Activated CD4-positive, CD25-positive, alpha-beta regulatory T cell treated with anti-CD3 and anti-CD28 coated beads, Interleukin-2, amount 50 U/mL, for 72 hours (primary cell): ENCODE data around the gene DRAXIN.
A peak's percentile ranks its signal among the peaks of the same experiment; 100 is the strongest.

Experiments used
- DNase-seq: peaks from one replicate; pipeline ENCODE4 v3.0.0; 2021

The DRAXIN gene, protein sequence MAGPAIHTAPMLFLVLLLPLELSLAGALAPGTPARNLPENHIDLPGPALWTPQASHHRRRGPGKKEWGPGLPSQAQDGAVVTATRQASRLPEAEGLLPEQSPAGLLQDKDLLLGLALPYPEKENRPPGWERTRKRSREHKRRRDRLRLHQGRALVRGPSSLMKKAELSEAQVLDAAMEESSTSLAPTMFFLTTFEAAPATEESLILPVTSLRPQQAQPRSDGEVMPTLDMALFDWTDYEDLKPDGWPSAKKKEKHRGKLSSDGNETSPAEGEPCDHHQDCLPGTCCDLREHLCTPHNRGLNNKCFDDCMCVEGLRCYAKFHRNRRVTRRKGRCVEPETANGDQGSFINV

DNA sequence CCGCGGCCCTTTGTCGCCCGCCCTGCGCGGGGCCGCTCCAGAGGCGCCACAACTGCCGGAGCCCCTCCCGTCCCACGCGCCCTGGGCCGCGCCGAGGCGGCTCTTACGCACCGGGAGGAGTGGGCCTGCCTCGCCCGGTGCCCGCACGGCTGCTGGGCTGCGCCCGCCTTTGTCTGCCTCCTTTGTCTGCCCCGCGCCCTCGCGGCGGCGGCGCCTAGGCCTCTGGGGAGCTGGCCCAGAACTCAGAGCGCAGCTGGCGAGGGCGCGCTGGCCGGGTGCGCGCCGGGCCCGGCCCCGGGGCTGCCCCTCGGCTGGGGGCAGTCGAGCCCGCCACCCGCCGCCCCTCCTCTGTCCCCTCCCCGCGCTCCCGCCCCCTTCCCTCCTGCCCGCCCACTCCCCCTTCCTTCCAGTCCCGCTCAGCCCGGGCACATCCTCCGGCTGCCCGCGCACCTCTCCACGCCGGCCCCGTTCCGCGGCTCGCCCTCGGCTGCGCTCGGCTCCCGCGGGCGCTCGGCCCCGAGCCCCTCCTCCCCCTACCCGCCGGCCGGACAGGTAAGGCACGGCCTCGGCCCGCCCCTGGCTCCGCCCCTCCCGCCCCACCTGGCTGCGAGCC, at the start of gene DRAXIN:
DRAXIN (plus strand) TSS at position 409 of the 613 bp plus-strand sequence. CDS start 14,549 bp downstream, outside the sequence.
- DNase-seq: no peak

DNA sequence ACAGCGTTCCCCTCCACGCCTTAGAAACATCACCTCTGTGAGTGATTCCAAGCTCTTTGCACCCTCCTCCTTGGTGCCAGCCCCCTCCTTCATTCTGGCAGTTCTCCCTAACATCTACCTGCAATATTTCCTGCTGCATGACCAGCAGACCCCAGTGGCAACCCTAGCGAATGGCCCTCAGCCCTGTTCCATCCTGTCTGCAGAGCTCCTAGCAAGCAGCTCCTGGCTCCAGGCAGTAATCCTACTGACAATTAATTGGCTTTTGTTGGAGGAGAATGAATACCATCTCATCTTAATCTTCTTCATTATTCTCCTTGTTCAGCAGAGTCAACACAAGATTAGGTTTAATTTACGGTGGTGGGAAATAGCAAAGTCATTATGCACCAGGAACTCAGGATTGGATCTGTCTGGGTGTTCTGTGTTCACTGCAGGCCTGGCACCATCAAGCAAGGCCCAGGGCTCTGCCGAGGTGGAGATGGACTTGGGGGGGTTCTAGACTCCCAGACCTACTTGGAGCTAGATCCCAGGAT, 49.7 kb upstream of the DRAXIN start:
- no peak for DNase-seq

DNA sequence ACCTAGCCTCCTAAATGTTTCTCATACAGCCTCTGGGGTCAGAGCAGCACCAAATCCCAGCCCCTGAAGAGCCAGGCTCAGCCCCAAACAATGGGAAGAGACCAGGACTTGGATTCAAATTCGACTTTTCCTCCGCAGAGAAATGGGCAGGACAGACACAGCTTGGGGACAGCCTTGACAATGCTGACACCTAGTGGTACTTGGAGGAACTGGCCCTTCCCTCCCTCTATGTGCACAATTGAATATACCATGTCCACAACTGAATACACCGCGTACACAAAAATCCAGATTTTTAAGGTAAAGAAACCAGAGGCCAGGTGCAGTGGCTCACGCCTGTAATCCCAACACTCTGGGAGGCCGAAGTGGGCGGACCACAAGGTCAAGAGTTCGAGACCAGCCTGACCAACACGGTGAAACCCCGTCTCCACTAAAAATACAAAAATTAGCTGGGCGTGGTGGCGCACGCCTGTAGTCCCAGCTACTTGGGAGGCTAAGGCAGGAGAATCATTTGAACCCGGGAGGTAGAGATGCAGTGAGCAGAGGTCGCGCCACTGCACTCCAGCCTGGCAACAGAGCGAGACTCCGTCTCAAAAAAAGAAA, 49.0 kb upstream of the DRAXIN start:
- peak; percentile 70 for DNase-seq

DNA sequence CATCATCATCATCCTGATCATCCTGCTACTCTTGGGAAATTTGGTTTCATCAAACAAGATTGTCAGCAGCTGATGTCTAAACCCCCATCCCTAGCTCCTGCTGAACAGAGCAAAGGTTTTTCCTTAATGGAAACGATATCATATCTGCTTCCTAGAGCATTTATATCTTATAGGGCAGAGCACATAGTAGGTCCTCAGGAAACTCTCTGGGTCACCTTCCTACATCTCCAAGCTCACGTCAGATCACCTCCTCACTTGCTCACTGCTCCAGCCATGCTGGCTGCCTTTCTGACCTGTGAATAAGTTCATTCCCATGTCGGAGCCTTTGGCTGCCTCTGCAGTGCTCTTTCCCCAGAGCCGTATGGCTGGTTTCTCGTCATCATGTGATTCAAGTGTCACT, 47.7 kb upstream of the DRAXIN start:
- DNase-seq: no peak

DNA sequence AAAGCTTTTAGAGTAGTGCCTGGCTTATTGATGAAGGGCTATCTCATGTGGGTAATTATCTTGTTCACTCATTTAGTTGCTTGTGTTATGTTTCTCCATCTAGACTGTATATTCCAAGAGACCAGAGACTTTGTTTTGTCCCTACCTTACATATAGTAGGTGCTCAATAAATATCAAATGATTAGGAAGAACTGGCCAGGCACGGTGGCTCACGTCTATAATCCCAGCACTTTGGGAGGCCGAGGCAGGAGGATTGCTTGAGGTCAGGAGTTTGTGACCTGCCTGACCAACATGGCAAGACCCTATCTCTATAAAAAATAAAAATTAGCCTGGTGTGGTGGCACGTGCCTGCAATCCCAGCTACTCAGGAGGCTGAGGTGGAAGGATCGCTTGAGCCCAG, 46.2 kb upstream of the DRAXIN start:
- no peak for DNase-seq

DNA sequence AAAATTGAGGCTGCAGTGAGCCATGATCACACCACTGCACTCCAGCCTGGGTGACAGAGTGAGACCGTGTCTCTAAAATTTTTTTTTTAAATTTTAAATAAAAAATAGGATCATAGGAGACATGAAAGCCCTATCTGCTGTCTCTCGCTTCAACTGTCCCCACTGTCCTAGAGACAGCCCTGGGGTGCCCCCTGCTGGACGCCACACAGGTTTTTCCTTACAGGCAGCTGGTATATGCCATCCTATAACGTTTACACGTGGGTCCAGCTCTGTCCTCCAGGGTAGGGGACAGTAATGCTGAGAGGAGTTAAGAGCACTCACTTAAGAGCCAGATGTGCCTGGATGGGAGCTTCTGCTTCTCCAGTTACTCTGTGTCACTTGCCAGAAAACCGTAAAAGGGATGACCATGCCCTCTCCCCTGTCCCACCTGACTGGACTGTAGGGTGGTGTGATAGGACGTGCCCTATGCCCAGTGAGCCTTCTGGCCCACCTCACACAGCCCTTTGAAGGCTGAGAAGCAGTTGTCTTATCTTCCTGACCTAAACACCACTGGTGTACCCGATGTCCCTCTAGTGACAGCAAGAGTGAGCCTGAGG, 45.7 kb upstream of the DRAXIN start:
- peak; percentile 82 for DNase-seq

DNA sequence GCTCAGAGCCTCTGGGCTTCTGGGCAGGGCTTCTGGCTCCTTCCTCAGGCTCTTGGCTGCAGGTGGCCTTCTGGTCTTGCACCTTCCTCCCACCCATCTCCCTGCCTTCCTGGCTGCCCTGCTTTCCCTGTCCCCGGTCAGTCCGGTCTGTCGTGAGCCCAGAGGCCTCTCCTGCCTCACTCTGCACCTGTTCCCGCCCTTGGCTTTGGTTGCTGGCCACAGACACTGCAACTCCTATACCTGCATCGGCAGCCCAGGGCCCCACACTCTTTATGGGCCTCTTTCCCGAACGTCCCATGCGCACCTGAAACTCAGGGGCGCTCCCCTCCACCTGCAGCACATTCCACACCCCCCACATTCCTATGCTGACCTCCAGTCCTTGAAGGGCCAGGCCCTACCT, 45.2 kb upstream of the DRAXIN start:
- no peak for DNase-seq

DNA sequence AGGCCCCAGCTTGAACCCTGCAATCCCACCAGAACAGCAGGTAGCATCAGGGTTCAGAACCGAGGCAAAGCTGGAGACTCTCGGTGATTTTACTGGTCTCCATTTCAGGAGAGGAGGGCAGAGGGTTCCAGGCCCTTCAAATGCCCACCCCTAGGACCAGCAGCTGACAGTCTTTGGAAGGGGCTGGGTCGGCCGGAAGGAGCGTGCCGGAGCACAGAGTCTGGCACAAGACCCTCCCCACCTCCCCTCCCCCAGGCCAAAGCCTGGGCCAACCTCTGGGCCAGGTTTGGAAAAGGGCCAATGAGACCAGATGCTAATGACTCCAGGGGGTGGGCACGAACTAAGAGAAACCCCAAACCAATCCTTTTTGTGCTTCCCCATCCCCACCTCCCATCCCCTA, 44.2 kb upstream of the DRAXIN start:
- DNase-seq: no peak

DNA sequence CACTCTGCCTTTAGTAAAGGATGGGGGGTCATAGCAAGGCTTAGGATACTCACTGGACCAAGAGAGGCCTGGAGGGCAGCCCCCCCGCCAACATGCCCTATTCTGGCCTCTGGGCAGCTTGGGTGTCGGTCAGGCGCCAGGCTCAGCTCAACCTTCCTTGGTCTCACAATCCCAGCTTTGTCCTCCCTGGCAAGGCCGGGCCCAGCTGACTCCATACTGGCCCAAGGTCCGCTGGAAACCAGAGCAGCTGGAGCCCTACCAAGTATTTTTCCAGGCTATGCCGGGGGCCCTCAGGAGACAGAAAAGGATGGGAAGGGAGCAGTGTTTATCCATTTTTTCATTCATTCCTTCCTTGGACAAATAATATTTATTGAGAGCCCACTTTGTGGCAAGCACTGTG, 43.5 kb upstream of the DRAXIN start:
- no peak for DNase-seq

DNA sequence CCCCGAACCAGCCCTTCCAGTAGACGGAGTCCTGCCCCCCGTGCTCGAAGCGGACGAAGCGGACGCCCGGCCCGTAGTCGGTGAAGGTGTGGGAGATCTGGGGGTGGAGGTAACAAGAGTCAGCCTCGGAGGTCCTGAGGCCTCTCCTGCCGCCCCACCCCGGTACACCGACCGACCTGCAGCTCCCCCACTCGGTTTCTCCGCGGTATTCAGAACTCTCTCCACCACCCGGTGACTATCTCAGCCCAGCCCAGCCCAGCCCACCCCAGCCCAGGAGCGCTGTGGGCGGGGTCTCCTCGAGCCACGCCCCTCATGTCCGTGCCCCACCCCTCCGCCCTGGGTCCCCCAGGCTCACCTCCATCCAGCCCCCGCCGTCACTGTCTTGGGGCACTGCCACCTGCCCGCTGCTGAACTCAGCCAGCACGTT, 42.8 kb upstream of the DRAXIN start:
- peak; percentile 49 for DNase-seq

DNA sequence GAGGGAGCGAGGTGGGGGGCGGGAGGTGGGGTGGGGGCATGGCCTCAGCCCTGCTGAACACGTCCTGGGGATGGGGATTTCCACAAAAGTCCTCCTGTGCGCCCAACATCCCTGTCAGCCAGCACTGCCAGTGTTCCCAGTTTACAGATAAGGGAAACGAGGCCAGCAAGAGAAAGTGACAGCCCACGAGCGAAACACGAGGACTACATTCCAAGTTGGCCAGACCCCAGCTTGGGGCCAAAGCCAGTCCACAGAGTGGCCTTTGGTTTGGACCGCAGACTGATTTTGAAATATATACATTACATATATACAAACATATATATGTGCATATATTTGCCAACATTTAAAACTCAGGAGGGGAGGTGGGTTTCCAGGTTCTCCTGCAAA, 42.3 kb upstream of the DRAXIN start:
- DNase-seq: no peak

DNA sequence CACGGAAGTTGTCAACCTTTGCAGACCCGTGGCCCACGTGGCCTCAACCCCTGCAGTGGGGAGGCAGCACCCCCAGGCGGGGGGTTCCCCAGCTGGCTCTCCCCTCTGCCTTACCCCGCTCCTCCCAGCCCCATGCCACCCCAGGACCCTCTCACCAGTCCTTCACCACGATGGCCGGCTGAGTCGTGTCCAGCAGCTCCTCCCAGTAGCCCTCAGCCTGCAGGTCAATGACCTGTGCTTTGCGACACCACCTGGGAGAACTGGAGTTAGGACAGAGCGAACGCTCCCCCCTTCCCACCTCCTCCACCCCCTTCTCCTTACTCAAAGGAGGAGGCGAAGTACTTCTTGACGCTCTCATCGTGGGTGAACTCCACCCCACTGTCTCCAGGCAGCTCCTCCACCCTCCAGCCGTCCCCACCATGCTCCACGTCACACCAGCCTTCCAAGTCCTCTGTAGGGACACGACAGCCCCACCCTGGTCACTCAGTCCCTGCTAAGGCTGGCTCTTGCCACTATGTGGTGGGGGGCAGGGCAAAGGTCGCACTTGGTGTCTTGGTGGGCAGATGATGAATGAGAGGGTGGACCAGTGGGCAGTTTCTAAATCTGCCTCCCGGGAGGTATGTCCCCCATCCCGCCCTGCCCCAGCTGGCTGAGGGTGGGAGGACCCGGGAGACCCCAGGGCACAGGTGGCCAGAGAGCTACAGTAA, 41.7 kb upstream of the DRAXIN start:
- DNase-seq: no peak

DNA sequence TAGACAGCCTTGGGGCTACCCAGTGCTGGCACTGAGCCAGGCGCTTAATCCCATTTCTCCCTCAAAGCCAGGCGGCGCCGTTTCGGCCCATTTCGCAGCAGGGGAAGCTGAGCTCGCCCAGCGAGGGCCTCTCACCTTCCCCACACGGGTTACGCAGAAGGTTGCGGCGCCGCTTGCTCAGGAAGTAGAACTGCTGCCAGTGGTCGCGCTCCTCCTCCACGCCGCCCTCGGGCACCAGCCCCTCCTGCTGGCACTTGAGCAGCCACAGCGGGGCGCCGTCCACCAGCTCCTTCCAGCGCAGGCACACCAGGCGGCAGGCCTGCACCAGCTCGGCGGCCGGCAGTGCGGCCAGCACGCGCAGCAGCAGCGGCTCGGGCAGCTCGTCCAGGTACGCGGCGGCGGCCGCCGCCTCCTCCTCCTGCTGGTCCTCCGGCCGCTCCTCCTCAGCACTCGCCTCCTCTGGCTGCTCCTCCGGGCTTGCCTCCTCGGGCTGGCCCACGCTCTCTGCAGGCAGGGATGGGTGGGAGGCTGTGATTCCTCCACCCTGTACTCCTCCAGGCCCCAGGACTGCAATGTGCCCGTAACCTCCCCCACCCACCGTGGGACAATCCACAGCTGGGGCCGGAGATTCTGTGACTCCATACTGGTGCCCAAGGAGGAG, 41.0 kb upstream of the DRAXIN start:
- peak; percentile 73 for DNase-seq

DNA sequence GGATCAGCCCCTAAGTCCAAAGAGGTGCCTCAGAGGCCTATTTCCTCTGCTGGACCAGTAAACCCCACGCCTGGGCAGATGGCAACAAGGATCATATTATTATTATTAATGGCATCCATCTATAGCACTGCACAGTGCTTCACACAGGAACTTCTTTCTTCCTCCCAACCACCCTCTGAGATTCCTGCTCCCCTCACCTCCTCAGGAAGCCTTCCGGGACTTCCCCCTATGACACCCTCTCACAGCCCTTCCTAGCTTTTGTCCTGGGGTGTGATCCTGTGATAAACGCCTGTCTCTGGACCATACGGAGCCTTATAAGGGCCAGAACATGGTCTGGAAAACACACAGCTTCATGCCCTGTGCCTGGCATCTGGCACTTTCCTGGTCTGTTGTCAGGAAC, 40.5 kb upstream of the DRAXIN start:
- DNase-seq: no peak

DNA sequence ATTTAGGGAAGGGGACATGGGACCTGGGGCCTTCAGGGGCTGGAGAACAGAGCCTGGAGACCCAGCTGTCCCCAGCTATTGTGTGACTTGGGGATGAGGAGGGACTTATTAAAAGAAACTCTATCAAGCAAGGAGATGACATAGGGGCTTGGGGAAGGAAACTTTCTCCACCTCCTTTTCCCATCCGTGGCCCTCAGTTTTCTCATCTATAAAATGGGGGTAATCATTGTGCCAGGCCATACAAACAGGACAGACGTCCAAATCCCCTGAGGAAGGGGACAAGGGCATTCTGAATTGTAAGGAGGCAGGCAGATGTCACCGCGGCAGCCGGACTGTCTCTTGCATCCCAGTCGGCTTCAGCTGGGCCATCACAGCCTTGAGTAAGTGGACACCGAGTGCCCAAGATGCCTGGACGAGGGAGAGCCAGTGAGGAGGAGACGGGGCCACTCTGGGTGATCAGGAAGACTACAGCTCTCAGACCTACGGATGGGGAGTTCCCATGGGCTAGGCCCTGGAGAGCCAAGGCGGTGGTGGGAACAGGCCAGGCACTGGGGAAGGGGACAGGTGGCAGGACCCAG, 39.2 kb upstream of the DRAXIN start:
- DNase-seq: no peak

DNA sequence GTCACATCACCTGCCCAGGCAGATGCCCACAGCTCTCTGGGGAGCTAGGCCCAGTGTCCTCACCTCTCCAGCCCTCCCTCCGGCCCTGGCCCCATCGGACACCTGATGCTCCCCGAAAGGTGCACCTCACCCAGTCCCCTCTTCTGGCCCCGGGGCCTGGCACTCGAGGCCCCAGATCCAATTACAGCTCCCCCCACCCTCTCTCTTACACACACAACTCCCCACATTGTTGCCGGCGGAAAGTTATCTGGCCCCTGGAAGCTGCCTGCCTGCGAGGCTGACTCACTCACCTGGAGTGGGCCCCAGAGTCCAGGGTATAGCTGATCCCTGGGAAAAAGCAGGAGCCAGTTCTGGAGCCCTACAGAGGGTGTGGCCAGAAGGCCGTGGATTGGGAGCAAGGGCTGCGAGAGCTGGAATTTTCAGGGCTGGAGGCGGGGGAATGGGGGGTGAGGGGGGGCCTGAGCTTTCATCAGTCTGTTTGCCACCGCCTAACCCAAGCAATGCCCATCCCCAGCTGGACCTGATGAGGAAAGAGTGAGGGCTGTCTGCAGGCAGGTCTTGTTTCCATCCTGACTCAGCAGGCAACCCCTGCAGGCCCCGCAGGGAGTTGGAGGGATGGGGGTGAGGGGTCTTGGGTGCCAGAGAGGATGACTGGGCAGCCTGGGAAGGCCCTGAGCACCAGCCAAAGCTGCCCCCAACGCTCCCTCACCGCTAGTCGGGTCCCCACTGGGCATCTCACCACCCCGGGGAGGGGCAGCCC, 38.2 kb upstream of the DRAXIN start:
- no peak for DNase-seq

DNA sequence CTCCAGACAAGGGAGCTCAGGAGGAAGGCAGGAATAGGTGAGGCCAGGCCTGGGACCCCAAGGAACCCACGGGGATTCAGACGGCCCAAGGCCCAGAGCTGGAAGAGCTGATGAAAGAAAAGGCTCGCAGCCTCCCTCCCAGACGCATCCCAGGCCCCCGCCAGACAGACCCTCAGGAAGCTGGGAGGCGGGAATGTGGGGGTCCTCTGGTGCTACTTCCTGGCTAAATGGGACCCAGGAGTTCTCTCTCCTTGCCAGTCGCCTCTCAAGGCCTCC, 37.7 kb upstream of the DRAXIN start:
- no peak for DNase-seq

DNA sequence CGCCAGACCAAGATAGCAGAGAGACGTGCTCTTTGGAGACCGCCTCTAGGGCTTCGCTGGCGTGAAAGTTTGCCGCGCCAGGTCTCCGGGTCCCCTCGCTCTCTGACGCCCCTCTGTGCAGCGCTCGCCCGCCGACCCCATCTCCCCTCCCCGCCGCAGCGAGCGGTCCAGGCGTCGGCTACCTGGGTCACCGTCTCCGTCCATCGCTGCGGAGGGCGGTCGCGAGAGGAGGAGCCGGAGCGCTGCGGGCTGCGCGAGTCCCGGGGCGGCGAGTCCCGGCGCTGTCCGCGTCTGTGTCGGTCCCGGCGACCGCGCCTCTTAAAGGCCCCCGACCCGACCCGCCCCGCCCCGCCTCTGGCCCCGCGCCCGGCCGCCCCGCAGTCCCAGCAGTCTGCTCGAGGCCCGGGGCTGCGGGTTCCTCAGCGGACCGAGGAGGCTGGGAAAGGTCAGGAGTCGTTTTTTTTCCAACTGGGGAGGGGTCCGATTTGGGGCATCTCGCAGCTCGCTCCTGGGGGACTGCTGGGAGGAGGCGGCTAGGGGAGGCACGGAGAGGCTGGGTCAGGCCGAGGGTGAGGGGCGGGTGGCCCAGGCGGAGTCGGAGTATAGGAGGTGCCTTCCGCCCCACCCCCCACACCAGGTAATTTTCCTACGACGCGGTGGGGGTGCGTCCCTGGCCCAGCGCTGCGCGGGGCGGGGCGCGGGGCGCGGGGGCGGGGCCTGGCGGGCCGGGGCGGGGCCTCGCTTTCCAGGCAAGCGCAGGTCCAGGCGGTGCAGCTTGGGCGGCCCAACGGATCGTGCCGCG, 37.2 kb upstream of the DRAXIN start, which contains the start of the genes FBXO2 and FBXO44:
FBXO2 (minus strand) TSS at position 293 of the 802 bp plus-strand sequence; CDS start at position 204, 89 bp downstream.
FBXO44 (plus strand) TSS at position 741 of the 802 bp plus-strand sequence. CDS start 959 bp downstream, outside the sequence.
- DNase-seq: peak; percentile 67

DNA sequence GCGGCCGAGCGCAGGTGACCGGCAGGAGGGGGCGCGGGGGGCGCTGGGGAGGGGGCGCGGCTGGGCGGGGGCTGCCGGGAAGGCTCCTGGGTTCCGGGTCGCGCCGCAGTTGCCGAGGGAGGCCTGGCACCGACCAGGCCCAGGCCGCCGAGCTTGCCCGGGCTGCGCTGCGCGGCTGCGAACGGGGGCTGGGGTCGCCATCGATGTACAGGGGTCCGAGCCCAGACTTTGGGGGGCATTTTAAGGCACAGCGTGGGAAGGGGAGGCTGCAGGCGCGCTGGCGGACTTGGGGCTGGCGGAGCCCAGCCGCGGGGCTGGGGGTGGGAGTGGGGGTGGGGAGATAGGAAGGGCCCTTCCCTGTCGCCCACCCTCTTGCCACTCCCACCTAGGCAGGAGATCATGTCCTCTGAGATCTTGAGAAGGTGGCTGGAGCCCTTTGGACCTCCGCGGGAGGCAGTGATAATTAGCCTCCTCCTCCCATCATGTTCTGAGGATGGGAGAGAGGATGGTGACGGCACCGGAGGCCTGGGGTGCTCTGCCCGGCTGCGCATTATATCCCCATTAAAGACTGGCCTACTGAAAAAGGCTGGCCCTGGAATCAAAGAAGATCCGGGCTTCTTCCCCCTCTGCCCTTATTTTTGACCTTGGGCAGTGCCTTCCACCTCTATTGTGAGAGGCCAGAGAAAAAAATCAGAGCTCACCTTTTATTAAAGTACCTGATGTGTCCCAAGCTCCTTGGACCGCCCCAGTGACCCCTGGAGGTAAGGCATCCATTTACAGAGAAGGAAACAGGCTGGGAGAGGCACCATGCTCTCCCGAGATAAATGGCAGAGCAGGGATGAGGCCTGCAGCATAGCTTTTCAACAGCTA, 36.3 kb upstream of the DRAXIN start:
- DNase-seq: no peak
